NB4 (cell line): ENCODE data around the gene CAMTA1.

Experiments used
- POLR2A ChIP-seq: IDR thresholded peaks from 2 replicates; pipeline ENCODE4 v1.6.1; 2011; ENCODE audit warnings: mild to moderate bottlenecking; ENCODE audit not compliant: insufficient read length; ENCODE audit errors: extremely low read depth
- TF ChIP-seq, protein P1 (sequence below): IDR thresholded peaks from one replicate; pipeline ENCODE4 v1.5.1; 2012; ENCODE audit warnings: low read depth, low read length
- TF ChIP-seq, protein P2 (sequence below): IDR thresholded peaks from 2 replicates; pipeline ENCODE4 v1.6.1; 2011; ENCODE audit warnings: low read depth, low read length

DNA sequence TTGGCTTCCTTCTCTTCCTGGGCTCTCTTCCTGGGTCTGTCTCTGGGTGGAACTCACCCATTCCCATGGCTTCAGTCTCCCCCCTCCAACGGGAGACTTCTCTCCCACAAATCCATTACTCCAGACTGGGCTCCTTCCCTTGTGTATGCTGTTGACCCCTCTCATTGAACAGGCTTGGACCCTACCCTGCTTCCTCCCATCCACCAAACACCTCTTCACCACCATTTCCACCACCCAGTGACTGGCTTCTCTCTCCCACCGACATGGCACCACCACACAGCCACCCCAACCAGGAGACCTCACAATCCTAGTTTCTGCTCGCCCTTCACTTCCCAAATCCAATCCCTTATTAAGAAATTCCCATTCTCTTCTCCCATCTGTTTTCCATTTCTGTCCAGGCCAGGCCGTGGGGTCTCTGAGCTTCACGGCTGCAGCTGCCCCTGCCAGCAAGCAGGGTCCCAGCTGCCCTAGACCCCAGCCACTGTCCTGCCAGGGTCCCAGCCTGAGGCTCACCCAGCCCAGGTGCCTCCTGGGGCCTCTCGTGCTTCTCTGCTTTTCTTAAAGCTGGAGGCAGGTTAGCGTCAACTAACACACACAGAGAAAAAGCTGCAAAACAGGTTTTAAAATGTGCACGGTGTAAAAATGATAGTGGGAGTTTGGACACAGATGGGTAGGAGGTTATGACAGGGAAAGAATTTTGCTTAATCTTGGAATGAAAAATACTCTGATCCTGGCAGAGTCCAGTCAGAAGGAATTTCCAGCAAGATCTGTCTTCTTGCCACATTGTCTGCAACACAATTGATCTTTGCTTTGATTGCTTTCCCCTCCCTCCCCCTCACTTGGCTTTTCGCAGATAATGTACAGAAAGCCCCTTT is 602.0 kb downstream of the CAMTA1 start:
- TF ChIP-seq, protein P1, sequence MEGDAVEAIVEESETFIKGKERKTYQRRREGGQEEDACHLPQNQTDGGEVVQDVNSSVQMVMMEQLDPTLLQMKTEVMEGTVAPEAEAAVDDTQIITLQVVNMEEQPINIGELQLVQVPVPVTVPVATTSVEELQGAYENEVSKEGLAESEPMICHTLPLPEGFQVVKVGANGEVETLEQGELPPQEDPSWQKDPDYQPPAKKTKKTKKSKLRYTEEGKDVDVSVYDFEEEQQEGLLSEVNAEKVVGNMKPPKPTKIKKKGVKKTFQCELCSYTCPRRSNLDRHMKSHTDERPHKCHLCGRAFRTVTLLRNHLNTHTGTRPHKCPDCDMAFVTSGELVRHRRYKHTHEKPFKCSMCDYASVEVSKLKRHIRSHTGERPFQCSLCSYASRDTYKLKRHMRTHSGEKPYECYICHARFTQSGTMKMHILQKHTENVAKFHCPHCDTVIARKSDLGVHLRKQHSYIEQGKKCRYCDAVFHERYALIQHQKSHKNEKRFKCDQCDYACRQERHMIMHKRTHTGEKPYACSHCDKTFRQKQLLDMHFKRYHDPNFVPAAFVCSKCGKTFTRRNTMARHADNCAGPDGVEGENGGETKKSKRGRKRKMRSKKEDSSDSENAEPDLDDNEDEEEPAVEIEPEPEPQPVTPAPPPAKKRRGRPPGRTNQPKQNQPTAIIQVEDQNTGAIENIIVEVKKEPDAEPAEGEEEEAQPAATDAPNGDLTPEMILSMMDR: no peak
- TF ChIP-seq, protein P2, sequence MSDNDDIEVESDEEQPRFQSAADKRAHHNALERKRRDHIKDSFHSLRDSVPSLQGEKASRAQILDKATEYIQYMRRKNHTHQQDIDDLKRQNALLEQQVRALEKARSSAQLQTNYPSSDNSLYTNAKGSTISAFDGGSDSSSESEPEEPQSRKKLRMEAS: no peak
- TF ChIP-seq POLR2A: no peak
